Ishikawa (cell line): Measurements from ENCODE around the gene PKP4.

Experiments used
- CEBPB ChIP-seq: IDR thresholded peaks from 2 replicates; pipeline ENCODE4 v1.6.1; 2012
- EGR1 ChIP-seq: IDR thresholded peaks from 2 replicates; pipeline ENCODE4 v1.6.1; 2012
- MAX ChIP-seq: IDR thresholded peaks from 2 replicates; pipeline ENCODE4 v1.6.1; 2012

DNA sequence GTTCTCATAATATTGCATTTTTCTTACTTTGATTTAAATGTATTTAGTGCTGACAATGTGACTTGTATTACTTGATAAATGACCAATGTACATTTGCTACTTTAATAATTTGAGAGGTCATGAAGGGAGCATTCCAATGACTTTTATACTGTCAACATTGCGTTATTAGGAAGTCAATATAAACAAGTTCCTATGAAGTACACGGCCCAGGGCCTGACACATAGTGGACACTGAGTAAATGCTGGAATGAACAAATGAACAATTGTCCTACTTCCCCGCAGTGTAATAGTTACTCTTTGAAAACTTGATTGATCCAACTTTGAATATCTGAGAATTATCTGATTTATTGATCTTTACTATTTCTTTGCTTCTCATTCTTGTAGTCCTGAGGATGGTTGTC, 47.3 kb downstream of the PKP4 start:
- no peak for TF ChIP-seq MAX
- TF ChIP-seq EGR1 = no peak
- TF ChIP-seq CEBPB = no peak
